GM20431 (cell line): ENCODE results near the gene OVOL3.
"Not testable (repeated sequence)": the region's sequence is repeated elsewhere in the genome, so short reads cannot be mapped to it uniquely, and the experiment has no call there.

ENCODE experiments used
- in situ Hi-C: fragments of 300-500 bp; cut with MseI, MboI; formaldehyde crosslinking; loops from one replicate; pipeline ENCODE4 v1.15.0; 2020; ENCODE audit warnings: low sequenced_read_pairs; ENCODE audit not compliant: unreplicated experiment

Gene OVOL3

DNA sequence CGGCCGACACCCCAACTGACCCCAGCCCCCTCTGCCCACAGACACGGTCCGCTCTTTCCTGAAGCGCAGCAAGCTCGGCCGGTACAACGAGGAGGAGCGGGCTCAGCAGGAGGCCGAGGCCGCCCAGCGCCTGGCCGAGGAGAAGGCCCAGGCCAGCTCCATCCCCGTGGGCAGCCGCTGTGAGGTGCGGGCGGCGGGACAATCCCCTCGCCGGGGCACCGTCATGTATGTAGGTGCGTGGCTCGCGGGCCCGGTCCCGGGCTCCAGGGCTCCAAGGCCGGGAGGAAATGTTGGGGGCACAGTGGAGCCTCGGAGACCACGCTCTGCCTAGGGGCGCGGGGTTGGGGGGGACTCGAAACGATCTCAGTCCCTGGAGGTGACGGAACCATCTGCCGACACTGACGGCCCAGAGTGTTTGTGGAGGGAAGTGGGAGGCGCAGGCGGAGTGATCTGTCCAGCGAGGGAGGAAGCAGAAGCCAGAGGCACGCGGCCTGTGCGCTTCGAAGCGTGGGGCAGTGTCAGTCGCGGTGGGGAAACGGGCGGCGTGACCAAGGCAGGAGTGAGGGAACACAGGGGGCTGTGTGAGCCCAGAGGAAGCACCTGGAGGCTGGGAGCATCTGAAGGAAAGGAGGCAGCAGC is 10.7 kb downstream of the OVOL3 start:
- in situ Hi-C loops: loop anchor here (10.0 kb wide), 1 partner anchor 53 kb away; no protein-coding TSS in a partner anchor

- in situ Hi-C loops: loop anchor here (10.0 kb wide), 1 partner anchor 49 kb away; no protein-coding TSS in a partner anchor
Observed at GRCh38 chr19:36125557-36125956, 14.6 kb downstream of the OVOL3 start.

DNA sequence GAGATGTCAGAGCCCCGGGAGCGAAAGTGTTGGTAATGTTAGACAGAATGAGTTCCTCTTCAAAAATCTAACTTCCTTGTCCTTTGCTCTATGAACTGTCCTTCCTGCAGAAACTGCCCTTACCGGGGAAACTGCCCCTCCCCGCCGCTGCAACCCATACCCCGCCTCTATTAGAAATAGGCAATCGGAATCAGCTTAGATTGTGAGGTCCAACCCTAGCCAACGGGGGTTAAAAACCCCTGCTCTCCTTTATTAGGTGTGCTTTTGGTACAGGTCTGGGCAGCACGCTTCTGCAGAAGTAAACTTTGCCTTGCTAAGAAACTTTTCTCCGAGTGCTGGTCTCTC is 17.4 kb downstream of the OVOL3 start:
- in situ Hi-C loops: loop anchor here (10.0 kb wide), 1 partner anchor 46 kb away; no protein-coding TSS in a partner anchor

DNA sequence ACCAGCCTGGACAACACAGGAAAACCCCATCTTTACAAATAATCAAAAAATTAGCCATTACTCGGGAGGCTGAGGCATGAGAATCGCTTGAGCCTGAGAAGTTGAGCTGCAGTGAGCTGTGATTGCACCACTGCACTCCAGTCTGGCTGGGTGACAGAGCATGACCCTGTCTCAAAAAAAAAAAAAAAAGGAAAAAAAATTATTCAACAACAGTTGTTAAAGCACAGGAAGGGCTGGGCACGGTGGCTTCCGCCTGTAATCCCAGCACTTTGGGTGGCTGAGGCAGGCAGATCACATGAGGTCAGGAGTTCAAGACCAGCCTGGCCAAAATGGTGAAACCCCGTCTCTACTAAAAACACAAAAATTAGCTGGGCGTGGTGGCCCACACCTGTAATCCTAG is 20.3 kb downstream of the OVOL3 start:
- in situ Hi-C loops: not testable (repeated sequence)

DNA sequence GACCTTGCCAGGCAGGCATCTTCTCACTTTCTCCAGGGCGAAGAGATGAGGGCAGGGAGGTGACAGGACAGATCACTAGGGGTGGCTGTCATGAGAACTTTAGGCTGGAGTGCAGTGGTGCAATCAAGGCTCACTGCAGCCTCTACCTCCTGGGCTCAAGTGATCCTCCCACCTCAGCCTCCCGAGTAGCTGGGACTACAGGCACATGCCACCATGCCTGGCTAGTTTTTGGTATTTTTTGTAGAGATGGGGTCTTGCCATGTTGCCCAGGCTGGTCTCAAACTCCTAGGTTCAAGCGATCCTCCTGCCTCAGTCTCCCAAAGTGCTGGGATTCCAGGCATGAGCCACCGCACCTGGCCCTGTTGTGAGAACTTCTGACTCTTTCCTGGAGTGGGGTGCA is 23.9 kb downstream of the OVOL3 start:
- in situ Hi-C loops: not testable (repeated sequence)

- in situ Hi-C loops: no loop called here
Observed at GRCh38 chr19:36136964-36137686, 26.2 kb downstream of the OVOL3 start.

- in situ Hi-C loops: no loop called here
Observed at GRCh38 chr19:36139120-36139472, 28.2 kb downstream of the OVOL3 start.

DNA sequence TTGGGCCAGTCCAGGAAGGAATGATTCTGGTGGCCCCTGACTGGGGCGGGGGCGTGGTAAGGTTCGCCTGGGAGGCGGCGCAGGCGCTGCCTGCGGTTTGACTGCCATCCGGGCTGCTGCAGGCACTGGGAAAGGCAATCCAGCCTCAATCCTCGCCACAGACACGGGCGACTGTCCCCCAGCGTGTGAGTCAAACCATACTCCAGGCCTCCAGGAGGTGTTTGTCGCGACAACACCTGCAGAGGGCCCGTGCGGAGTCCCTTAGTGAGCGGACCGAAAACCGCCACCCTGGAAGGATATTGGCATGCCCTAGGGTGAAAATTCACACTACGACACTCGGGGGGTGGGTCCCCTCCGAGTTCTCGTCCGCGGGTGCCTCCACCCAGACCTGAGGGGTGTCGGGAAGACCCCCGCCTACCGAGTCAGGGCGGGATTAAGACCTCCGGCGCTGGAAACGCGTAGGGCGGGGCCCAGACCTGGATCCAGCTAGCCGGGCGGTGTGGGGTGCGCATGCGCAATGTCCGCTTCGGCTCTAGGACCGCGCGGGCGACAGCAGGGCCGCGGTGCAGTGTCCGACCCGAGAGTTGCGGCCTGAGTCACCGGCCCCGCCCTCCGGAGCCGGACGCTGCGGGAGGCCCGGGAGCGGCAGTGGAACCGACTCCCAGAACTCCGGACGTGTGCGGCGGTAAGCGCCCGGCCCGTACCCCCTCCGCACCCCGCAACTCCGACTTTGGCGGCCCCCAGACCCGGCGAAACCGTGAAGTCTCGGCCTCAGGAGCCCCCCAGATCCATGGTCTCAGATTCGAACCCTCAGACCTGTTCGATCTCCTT is 28.7 kb downstream of the OVOL3 start, which contains the start of gene CAPNS1:
Gene CAPNS1, plus strand, starts transcription at position 594 of the 831 bp plus-strand sequence. CDS start 946 bp downstream, outside the sequence.
- in situ Hi-C loops: no loop called here

DNA sequence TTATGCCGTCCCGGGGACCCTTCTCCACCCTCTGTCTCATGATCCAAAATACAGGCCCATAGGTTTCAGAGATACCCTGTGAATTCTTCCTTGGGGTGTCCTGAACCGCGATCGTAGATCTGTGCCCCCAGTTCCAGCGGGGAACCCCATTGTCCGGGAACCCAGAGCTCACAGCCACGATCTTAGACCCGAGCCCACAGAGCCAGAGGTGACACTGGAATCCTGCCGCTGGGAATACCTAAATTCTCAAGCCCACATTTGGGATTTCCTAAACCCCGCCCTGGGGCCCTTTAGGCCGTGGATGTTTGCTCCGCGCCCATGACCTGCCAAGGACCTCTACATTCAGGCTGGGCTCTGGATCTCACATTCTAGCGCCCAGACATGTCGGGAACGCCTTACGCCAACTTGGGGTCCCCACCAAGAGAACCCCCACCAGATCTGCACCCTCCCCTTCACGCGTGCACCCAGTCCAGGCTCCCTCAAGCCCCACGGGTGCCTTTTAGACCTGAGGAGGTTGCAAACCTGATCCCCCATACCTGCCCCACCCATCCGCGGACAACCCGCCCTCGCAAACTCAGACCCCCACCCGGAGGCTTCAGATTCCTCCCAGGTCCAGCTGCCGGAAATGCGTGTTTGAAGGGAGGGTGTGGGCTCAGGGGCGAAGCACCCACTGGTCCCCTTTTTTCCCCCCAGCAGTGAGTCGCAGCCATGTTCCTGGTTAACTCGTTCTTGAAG is 29.5 kb downstream of the OVOL3 start:
- in situ Hi-C loops: no loop called here

DNA sequence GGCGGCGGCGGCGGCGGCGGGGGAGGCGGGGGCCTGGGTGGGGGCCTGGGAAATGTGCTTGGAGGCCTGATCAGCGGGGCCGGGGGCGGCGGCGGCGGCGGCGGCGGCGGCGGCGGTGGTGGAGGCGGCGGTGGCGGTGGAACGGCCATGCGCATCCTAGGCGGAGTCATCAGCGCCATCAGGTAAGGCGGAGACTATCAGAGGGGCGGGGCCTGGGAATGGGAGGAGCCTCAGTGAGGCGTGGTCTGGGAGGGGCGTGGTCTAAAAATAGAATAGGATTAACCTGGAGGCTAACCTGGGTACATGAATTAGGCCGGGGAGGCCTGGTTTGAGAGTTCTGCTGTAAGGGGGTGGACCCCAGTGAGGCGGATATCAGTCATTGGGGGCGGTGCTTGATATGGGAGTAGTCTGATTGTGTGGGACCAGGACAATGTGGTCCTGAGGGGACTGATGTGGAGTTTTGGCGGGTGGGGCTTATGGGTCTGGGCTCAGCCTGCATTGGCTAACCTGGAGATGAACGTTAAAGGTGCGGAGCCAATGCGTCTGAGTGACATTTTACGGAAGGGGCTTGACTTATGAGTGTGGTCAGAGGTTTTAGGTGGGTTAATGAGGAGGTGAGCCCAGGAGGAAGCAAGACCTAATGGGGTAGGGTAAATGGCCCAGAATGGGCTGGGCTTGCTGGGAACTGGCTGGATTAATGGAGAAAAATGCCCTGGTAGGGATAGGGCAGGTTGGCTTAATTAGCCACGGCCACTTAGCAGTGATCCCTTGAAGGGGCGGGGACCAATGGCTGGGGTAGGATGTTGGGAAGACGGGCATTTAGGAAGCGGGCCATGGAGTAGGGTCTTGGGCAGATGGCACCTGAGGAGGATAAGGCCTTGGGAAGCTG is 30.3 kb downstream of the OVOL3 start:
- in situ Hi-C loops: no loop called here

GRCh38 chr19:36142046-36142445 is 31.1 kb downstream of the OVOL3 start:
- in situ Hi-C loops: no loop called here

DNA sequence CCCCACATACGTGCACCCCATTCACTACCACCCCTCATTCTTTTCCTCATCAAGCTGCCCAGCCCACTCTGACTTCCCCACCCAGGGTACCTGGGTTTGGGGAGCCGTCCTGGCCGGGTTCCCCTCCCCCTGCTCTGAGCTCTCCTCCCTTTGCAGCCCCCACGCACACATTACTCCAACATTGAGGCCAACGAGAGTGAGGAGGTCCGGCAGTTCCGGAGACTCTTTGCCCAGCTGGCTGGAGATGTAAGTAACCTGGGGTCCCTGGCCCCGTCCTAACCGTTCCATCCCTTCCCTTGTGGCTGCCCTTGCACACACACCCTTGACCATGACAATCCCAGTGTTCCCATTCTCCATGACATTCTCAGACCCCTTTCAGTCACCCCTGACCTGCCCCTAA is 31.6 kb downstream of the OVOL3 start:
- in situ Hi-C loops: no loop called here

DNA sequence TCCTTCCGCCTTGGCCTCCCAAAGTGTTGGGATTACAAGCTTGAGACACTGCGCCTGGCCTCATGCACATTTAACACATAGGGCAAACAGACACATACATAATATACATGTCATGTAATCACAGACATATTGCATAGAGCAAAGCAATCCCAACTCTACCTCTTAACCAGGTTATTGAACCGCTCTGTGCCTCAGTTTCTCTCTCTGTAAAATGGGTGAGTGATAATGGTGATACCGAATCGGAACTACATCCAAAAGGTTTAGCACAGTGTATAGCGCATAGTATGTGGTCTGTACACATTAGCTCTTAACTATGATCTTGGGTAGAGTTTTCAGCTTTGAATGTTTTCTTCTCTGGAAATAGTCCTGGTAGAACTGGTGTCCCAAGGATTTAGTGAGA is 33.7 kb downstream of the OVOL3 start:
- in situ Hi-C loops: no loop called here

- in situ Hi-C loops: no loop called here
Observed at GRCh38 chr19:36149673-36150406, 38.9 kb downstream of the OVOL3 start.

GRCh38 chr19:36150586-36150985 is 39.6 kb downstream of the OVOL3 start:
- in situ Hi-C loops: no loop called here

GRCh38 chr19:36151144-36152018 is 40.4 kb downstream of the OVOL3 start:
- in situ Hi-C loops: no loop called here

DNA sequence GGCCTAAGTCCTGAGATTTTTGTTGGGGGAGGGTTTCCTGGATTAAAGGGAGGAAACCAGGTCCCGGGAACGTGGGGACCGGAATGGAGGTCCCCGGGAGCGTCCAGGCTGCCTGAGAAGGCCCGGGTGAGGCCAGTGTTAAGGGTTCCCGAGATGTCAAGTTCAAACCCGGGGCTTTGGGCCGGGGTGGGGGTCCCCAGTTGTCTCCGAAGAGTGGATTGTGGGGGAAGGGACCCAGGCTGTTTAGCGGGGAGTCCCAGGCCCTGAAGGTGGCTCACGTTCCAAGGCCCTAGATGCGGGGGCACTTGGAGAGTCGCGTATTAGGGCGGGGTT is 41.0 kb downstream of the OVOL3 start:
- in situ Hi-C loops: no loop called here
